ENCODE measurements around the gene DEPP1. TPM values are rescaled to one million over a fixed set of nuclear protein-coding genes. Genes with fewer than 3 reads are reported as not detected.

DEPP1 gene
- total and polyA plus RNA-seq, 10 of the 15 experiments (the other 5 are each of a cell fraction or from before 2014, with no cell fraction given) = 1.7 to 12.1 (median 7.3) TPM

DNA sequence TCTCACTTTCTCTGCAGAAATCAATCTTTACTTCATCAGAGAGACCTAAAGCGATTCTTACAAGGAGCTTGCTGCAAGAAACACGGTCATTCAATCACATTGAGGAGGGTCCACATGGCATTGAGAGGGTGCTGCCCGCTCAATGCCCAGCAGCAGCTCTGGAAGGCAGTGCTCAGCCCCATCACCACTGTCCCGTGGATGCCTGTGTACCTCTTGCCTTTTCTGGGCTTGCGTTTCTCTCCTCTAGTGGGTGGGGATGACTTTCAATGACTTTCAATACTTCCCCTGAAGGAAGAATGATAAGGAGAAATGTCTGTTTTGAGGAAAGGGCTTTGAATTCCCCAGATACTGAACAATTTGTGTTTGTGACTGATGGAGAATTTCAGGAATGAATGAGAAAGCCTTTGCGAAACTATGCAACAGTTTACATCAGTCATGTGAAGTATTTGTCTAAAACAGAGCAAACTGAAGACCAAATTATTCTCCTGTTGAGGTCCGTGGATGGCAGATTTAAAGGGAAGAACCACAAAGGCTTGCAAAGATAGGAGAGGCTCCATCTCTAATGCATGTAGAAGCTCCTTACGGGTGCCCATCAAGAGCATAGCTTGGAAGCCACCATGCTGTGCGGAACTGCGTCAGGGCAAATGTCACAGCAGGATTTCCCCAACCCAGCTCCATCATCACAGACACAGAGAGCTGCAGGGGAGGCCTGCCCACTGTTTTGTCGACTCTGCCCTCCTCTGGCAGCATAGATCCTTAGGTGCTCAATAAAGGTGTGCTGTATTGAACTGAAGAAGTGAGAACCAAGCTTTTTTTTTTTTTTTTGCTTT, 15.5 kb upstream of the DEPP1 start:
- no peak overlapping the region for H3K4me3 ChIP-seq
- no peak overlapping the region for H3K4me2 ChIP-seq (ENCODE audit: control insufficient read depth, insufficient read depth)
- TF ChIP-seq YY1 (IDR thresholded peaks at IDR 0.05; ENCODE audit: low read depth, low read length) (no peak), RAD21 (IDR thresholded peaks at IDR 0.05; ENCODE audit: insufficient read depth, low read depth, low read length) (peak; percentile 28; the same call in 1 of the 2 replicates)
- TF ChIP-seq, protein P1, sequence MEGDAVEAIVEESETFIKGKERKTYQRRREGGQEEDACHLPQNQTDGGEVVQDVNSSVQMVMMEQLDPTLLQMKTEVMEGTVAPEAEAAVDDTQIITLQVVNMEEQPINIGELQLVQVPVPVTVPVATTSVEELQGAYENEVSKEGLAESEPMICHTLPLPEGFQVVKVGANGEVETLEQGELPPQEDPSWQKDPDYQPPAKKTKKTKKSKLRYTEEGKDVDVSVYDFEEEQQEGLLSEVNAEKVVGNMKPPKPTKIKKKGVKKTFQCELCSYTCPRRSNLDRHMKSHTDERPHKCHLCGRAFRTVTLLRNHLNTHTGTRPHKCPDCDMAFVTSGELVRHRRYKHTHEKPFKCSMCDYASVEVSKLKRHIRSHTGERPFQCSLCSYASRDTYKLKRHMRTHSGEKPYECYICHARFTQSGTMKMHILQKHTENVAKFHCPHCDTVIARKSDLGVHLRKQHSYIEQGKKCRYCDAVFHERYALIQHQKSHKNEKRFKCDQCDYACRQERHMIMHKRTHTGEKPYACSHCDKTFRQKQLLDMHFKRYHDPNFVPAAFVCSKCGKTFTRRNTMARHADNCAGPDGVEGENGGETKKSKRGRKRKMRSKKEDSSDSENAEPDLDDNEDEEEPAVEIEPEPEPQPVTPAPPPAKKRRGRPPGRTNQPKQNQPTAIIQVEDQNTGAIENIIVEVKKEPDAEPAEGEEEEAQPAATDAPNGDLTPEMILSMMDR (IDR thresholded peaks at IDR 0.05 in 2 of 3, conservative IDR thresholded peaks at IDR 0.05 in 1 of 3; ENCODE audit: control insufficient read depth in 2 of 3, extremely low read depth in 1 of 3, insufficient read depth in 1 of 3, low read depth in 3 of 3, low read length in 3 of 3) = 0 out of 6 replicates have a peak, but pooled peaks of 1 of the 3 experiments have one; percentile 12
- CTCF ChIA-PET = interaction anchor here (0.7 to 2.9 kb wide), 7 partner anchors 10 to 63 kb away, joined by 3 to 11 read pairs (median 5); no protein-coding TSS in a partner anchor
- TSS peak; percentile 83 for BruUV-seq (replicated peaks)
- SMC1A ChIA-PET (ENCODE audit: uncharacterized antibody, unreplicated experiment) = interaction anchor here (0.6 to 2.6 kb wide), 4 partner anchors 18 to 185 kb away, joined by 3 to 10 read pairs (median 3); no protein-coding TSS in a partner anchor
- intact Hi-C loops (cut with micrococcal nuclease; ENCODE audit: unreplicated experiment) (no loop called here), in situ Hi-C loops (cut with MboI) (no loop called here)
- no peak overlapping the region for H3K27ac ChIP-seq (ENCODE audit: control insufficient read depth, insufficient read depth)
- RAD21 ChIA-PET (ENCODE audit: unreplicated experiment) = interaction anchor here (1.2 to 2.3 kb wide), 2 partner anchors 14 to 61 kb away, joined by 6 to 13 read pairs; no protein-coding TSS in a partner anchor
- ATAC-seq (0 out of 3 replicates have a peak, but pooled peaks have one; percentile 34), FAIRE-seq (no peak), DNase-seq (ENCODE audit: low read depth, low spot score) (no peak)
- no peak overlapping the region for H2AFZ ChIP-seq (ENCODE audit: control insufficient read depth, low read depth, low read length)
- POLR2A ChIA-PET = interaction anchor here (1.9 to 2.3 kb wide), 3 partner anchors 10 to 16 kb away, joined by 6 to 7 read pairs (median 7); partner anchors contain the start of gene DEPP1
- no peaks in the 10 kb centered on the region for H3K27me3 ChIP-seq (replicated peaks in 1 of 2; ENCODE audit: control insufficient read depth in 2 of 2, insufficient read depth in 2 of 2, low read length in 1 of 2)
- no peaks in the 10 kb centered on the region for H3K9me3 ChIP-seq (replicated peaks; ENCODE audit: control insufficient read depth, insufficient read depth, low read length)
- no peaks in the 10 kb centered on the region for H4K20me1 ChIP-seq (ENCODE audit: control insufficient read depth, insufficient read depth)
- no peaks in the 10 kb centered on the region for H3K79me2 ChIP-seq (ENCODE audit: control insufficient read depth, insufficient read depth, low read length)
- H3K36me3 ChIP-seq (ENCODE audit: control insufficient read depth in 2 of 2, insufficient read depth in 2 of 2, low read length in 1 of 2) = peaks cover 0 to 1% of the 10 kb centered on the region in 2 experiments; a peak in 1 of 4 replicates
- H3K4me1 ChIP-seq (ENCODE audit: control insufficient read depth, insufficient read depth, low read length) = peaks cover 6% of the 10 kb centered on the region
- no peak overlapping the region for H3K9ac ChIP-seq (ENCODE audit: control insufficient read depth, insufficient read depth, low read length)
- WGBS (ENCODE audit: insufficient coverage, insufficient replicate concordance, low lambda C conversion rate, missing lambda C conversion rate) = 69% methylated on average over 11 of the region's 11 CpGs
